Activated T-cell treated with anti-CD3 and anti-CD28 coated beads for 4 hours (primary cell): ENCODE measurements around the gene VAV1.
A peak's percentile ranks its signal among the peaks of the same experiment; 100 is the strongest.
"Not testable (repeated sequence)": the region's sequence is repeated elsewhere in the genome, so short reads cannot be mapped to it uniquely, and the experiment has no call there.

ENCODE experiments used
- DNase-seq: peaks from one replicate; pipeline ENCODE4 v3.0.0-alpha.2; 2020

Gene VAV1

DNA sequence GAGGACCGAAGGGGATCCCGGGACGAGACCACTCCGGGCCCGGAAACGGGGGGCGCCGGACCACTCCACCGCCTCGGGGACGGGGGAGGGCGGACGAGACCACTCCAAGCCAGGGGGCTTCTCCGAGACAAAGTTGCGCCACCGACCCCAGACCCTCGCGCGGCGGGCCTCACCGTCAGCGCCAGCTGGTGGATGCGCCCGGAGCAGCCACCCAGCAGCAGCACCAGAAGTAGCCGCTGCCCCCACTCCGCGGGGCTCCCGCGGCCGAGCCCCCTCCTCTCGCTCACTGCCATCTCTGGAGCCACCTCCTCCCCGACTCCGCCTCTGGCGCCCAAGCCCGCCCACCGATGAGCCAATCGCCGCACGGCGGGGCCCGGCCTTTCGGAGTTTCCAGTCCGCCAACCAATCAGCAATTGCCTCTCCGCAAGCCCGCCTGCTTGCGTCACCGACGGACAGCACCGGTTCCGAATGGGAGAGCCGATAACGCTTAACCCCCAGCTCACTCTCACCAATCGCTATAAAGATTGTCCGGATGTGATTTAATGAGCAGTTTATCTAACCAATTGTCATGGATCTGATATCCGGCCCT, 35.1 kb upstream of the VAV1 start, which contains the start of gene GPR108:
TSS of gene GPR108 (minus strand) at position 297 of the 589 bp plus-strand sequence. CDS start at position 293, 4 bp downstream.
- DNase-seq, result peak; percentile 97

DNA sequence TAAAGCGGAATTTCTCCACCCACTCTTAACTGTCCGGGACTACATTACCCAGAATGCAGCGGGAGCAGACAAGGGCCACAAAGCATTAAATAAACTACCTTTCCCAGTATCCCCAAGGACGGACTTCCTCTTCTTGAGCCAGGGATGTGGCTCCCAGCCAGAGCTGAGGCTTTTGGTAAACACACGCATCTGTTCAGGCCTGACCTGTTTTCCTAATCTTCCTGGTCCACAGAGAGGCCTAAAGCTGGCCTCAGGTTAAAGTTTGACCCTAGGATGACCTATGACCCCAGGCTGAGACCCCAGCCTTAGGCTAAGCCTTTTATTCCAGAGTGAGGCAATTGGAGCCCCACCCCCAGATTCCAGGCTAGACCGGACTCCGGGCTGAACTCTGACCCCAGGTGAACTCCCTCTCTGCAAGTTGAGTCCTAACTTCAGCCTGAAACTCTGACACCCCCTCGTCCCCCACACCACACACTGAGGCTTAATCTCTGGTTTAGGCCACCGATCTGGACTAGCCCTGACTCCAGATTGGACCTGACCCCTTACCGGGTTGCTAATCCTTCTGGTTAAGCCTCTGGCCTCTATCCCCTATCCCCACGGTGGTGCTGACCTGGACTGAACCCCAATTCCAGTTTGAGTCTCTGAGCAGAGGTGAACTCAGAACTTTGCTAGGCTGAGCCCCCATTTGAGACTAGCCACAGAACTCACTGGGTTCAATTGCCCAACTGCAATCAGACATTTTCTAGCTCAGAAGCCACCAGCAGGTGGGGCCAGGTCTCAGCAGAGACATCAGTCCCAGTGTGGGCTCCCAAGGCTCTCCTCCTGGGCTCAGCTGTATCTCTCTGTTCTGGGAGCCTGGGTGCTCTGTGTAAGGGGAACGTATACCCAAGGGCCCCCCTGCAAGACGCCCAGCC, 34.4 kb upstream of the VAV1 start:
- peak; percentile 67 for DNase-seq

DNA sequence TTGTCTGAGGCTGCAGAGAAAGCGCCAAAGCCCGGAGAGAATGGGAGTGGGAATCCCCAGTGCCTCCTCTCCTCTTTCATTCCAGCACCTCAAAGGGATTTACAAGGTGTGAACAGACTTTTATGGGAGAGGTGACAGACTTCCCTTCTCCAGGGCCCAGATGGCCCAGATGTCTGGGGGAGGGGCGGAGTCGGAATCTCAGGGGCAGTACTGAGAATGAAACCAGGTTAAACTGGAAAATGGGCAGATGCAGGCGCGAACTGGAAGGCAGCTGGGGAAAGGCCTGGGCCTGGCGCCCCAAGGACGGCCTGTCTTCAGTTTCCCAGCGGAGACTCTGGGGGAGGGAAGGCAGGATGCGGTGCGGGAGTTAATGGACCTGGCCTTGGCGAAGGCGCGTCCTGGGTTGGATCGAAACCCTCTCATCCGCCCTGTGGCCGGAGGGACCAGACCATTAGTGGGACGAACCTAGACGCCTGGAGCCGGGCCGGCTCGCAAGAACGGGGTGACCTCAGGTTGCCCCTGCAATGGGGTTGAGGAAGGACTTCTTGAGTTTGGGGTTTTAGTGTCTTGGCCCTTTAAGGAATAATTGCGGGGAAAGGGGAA, 33.6 kb upstream of the VAV1 start:
- no peak for DNase-seq

DNA sequence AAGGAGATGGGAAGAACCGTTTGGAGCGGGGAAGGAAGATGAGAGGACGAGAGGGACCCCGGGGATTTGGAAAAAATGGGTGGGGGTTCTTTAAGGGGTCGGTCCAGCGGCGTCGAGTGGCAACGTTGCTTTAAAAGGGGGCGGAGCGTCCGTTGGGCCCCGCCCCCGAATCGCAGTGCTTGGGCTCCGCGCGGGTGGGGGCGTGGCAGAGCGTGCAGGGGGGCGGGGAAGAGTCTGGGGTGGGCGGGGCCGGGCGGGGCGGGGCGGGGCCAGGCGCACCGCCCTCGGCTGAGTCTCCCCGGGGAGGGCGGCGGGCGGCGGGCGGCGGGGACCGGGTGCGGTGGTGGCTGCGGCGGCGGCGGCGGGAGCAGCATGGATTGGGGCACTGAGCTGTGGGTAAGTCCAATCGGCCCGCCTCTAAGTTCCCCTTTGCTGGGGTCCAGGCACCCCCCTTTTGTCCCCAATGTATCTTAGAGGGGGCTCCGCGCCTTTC, 33.1 kb upstream of the VAV1 start, which contains the start of gene TRIP10:
TSS of gene TRIP10 (plus strand) at position 291 of the 493 bp plus-strand sequence. CDS start at position 373, 82 bp downstream.
- peak; percentile 73 for DNase-seq

DNA sequence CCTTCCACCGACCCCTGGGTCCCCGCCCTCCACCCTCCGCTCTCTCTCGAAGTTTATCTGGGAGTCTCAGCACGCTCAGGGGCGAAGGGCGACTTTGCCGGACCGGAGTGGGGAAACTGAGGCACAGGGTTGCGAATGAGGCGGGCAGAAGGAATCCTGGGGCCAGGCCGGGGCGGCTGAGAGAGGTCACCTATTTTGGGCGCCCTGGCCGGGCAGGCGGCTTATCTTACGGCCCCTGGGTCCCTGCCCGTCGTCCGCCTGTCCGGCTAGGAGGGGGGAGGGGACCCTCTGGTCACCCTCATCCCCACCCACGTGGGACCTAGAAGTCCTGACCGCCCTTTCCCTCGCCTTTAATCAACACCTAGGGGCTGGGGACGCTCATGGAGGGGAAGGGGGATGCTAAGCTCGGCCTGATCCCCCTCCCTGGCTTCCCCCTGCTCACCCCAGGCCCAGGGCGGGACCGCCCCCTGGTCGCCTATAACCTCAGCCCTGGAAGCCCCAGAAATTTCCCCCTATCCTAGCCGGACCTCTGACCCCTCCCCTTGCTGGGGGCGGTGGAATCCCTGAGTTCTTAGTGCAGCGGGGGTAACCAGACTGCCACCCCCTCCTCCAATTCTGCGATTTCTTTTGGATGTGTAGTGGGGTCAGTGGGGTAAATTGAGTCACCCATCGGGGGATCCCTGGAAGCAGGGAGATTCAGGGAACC, 32.5 kb upstream of the VAV1 start:
- DNase-seq, result no peak

DNA sequence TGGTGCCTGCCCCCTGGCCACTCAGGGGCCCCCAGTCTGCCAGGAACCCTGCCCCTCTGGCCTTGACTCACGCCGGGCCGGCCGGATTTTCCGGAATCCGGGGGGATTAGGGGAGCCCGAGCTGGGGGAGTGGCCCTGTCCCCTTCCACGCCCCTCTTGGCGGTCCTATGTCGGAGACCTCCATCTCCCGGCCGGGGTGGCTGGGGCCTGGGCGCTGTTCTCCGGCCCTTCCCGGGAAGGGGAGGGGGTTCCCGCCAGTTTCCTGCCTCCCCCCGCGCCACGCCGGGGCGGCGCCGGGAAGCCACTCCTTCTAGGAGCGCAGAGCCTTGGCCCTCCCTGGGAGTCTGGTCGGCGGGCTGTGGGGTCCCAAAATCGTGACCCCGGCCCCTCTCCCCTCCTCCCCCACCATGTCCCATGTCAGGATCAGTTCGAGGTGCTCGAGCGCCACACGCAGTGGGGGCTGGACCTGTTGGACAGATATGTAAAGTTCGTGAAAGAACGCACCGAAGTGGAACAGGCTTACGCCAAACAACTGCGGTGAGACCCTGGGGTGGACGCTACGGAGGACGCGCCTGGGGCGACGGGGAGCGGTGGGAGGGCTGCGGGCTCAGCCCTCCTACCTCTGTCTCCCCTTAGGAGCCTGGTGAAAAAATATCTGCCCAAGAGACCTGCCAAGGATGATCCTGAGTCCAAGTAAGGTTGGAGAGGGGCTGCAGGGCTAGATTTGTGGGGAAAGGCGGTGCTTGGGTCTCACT, 31.7 kb upstream of the VAV1 start:
- DNase-seq, result no peak

DNA sequence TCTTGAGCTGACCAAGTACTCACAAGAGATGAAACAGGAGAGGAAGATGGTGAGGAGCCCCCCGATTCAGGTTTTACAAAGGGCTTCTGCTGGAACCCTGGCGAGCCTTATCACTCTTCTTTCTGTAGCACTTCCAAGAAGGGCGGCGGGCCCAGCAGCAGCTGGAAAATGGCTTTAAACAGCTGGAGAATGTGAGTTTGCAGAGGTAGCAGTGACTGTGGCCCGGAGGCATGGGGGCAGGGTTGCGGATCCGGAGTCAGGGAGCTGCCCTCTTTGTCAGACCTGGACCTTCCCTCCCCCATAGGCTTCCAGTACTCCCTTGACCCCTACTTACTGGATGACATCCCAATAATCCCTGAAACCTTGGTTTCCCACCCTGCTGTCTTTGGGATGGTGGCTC, 29.4 kb upstream of the VAV1 start:
- no peak for DNase-seq

DNA sequence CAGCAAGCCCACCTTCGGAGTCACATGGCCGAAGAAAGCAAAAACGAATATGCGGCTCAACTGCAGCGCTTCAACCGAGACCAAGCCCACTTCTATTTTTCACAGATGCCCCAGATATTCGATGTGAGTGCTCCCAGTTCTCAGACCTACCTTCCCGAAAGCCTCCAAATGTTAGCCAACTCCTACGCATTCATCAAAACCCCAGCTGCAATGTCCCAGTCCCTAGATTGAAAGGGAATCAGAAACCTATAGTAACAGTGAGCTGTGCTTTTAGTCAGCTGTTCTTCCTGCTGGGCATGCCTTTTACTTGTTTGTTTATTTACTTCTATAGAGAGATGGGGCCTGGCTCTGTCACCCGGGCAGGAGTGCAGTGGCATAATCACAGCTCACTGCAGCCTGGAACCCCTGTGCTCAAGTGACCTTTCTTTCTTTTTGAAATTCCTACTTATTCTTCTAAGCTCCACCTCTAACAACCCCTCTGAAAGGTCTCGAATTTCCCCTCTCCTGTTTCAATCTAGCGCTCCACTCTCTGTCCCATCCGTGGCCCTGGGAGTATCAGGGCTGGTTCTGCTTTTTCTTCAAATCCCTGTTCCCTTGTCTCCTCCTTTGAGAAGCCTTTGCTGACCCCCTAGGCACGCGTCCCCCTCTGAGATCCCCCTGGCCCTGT, 28.7 kb upstream of the VAV1 start:
- no peak for DNase-seq

DNA sequence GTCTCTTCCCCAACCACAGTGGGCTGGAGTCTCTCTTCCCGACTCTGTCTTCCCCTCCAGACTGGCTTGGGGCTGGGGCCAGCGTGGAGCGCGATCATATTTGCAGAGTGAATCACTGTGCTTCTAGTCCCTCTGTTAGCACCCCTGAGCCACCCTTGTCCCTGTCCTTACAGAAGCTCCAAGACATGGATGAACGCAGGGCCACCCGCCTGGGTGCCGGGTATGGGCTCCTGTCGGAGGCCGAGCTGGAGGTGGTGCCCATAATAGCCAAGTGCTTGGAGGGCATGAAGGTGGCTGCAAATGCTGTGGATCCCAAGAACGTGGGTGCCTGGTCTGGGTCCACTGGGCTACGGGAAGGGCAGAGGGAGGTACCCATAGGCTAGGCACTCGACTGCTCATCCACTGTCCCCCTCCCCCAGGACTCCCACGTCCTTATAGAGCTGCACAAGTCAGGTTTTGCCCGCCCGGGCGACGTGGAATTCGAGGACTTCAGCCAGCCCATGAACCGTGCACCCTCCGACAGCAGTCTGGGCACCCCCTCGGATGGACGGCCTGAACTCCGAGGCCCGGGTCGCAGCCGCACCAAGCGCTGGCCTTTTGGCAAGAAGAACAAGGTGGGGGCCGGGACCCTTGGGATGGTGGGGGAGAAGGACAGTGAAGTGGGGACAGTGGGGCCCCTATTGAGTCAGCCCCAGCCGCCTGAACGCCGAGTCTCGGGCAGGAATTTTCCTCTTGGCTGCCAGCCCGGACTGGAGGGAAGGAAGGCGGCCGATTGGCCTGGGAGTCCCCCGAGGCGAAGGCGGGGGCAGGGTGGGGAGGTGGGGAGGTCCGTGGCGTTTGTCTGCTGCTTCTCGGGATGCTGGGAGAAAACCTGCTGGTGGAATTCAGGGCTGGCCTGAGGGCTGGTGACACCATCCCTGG, 27.9 kb upstream of the VAV1 start:
- DNase-seq, result no peak

DNA sequence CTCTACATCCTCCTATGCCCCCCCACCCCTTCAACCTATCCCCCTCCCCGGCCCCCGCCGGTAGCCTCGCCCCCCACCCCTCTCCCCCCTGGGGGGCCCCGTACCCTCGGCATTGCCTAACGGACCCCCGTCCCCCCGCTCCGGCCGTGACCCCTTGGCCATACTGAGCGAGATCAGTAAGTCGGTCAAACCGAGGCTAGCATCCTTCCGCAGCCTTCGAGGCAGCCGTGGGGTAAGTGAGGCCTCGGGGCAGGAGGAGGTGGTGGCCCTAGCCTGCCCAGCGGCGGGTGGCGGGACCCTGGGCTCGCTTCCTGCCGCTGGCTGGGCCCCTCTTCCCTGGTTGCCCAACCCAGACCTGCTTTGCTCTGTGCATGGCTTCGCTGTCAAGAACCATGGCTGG, 26.5 kb upstream of the VAV1 start:
- DNase-seq, result no peak

DNA sequence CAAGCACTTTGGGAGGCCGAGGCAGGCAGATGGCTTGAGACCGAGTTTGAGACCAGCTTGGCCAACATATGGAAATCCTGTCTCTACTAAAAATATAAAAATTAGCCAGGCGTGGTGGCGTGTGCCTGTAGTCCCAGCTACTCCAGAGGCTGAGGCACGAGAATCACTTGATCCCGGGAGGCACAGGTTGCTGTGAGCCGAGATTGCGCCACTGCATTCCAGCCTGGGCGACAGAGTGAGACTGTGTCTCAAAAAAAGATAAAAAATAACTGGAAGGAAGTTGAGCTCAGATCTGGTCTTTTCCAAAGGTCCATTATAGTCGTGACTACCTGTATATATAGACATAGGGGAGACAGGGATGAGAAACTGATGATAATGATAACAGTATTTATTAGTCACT, 24.0 kb upstream of the VAV1 start:
- not testable (repeated sequence) for DNase-seq

DNA sequence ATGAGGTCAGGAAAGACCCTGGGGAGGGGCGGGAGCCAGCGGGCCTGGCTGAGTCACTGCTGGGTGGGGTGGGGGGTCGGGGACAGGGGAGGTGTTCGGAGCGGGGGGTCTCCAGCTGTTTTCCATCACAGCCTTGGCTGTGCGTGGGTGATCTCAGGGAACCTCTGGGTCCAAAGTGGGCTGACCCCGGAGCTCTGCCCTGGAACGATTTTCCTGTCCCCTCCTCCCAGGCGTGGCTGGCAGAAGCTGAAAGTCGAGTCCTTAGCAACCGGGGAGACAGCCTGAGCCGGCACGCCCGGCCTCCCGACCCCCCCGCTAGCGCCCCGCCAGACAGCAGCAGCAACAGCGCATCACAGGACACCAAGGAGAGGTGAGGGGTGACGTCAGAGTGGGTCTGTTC, 22.4 kb upstream of the VAV1 start:
- DNase-seq, result no peak

DNA sequence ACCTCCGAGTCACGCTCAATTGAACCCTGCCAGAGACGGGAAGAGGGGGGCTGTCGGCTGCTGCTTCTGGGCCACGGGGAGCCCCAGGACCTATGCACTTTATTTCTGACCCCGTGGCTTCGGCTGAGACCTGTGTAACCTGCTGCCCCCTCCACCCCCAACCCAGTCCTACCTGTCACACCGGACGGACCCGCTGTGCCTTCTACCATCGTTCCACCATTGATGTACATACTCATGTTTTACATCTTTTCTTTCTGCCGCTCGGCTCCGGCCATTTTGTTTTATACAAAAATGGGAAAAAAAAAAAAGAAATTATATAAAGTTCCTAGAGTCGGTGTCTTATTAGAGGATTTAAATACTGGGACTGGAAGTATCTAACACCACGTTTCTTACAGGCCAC, 21.3 kb upstream of the VAV1 start:
- no peak for DNase-seq

DNA sequence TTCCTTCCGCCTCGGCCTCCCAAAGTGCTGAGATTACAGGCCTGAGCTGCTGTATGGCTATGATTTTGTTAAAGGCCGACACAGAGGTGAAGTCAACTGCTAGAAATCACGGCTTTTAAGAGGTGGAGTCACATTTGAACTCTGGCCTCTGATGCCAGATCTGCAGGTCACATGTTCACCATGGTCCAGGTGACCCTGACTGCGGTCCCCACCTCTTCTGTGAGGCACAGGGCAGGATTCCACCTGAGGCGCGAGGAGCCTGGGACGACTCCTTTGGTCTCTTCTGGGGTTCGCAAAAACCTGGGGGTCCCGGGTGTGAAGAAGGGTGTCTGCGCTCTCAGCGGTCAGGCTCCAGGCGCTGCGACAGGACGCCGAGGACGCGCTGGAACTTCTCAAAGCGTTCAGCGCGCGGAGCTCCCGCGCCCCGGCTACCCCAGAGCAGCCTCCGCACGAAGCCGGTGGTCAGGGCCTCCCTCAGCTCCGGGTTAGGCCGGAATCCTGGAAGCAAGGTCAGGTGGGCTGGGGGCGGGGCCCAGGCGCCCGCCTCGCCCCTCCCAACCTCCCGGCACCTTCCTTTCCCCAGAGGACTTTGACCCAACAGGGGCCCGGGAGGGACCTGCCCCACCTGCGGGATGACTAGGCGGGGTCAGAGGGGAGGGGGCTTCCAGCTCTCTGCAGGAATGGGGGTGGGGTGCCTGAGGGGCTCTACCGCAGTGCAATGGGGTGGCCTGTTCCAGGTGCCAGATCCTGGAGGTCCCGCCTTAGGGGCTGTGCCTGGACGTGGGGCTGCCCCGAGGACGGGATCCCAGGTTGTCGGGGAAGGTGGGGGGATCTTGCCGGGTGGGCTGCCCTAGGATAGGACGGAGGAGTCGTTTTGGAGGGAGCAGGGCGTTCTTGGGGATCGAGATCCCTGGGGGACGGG, 20.0 kb upstream of the VAV1 start:
- no peak for DNase-seq

DNA sequence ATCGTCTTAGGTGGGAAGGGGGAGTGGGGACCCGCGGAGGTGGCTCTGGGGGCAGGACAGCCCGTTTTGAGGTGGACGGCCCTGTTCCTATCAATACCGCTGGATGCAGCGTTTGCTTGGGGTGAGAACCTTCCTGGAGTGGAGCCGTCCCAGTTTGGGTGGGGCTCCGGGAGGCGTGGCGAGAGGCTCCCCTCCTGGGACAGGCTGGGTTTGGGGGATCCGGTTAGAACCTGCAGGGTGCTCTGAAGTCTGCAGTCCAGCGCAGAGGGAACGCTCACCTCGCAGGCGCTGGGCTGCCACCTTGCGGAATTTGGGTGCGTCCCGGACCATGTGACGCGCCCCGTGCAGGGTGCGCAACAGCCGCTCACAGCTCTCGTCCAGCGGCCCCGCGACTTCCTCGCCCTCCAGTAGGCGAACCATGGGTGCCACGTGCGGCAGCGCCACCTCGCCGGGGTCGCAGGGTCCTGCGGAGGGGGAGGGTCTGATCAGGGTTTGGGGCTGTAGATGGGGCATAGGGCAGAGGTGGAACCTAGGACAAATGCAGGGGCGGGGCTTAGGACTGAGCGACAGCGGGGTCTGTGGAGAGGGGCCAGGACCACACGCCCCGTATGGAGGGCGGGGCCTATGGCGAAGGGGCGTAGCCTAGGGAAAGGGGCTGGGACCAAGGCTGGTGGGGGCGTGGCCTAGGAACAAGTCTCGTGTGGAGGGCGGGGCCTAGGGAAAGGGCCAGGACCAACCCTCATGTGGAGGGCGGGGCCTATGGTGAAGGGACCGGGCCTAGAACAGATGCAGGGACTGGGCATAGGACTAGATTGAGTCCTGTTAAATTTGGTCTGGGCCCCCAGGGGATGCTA, 19.1 kb upstream of the VAV1 start:
- peak; percentile 73 for DNase-seq

DNA sequence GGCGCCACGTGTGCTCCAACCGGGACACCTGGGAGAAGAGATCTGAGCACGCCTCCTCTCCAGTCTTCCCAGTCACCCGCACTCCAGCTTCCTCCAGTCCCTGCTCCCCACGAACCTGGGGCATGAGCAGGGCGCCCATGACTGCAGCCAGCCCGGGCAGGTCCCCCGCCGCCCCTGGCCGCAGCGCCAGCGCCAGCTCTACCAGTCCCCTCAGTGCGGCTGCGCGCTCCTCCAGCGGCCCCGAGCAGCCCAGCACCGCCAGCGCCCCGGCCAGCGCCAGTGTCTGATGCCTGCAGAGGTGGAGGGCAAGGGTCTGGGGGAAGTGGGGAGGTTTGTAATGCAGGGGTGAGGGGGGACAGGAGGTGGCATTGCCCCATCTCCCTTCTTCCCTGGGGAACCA, 18.4 kb upstream of the VAV1 start:
- no peak for DNase-seq

DNA sequence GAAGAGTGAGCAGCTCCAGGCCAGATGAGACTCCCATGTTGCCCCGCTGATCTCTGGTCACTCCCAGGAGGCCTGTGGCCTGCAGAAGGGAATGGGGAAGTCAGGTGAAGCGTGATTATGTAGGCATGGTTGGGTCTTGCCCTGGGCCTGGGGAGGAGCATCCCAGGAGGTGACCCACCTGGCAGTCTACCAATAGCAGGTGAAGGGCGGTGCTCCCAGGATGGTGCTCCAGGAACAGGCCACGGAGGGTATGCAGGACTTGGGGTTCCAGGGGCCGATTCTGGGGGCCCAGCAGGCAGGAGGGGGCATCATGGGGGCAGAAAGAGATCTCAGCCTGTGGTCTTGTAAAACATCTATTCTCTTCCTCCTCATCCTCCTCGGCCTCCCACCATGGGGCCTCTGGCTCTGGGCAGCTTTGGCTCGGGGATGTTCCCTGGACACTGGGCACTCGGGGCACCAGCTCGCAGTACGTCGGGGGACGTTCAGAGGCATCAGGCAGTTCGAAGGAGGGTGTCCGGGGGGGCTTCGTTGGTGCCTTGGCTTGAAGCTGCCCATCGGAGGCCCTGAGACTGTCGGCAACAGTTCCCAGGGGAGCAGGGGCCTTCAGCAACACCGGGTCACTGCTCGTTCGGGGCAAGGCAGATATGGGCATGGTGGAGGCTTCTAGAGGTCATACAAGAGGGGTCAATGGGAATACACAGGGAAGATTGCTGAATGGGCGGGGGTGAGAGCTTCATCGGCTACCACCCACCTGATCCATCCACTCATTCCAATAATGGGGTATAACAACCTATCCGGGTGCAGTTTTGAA, 17.6 kb upstream of the VAV1 start:
- no peak for DNase-seq
